Coronary artery (tissue), 2 donors: Measurements from ENCODE around the gene TRIM44.
"Not testable (repeated sequence)": the region's sequence is repeated elsewhere in the genome, so short reads cannot be mapped to it uniquely, and the experiment has no call there.

Source experiments
- DNase-seq: peaks from one replicate; pipeline ENCODE4 v3.0.0-alpha.2; 2017; ENCODE audit warnings: low spot score
- H3K27ac ChIP-seq, 2 donors: fragments of 200-600 bp; sonication (generic); one replicate each; pipeline ENCODE4 v1.5.1; 2016 to 2019
- H3K4me3 ChIP-seq: fragments of 200-600 bp; sonication (generic); 2 replicates; pipeline ENCODE4 v1.5.1; 2016; ENCODE audit warnings: mild to moderate bottlenecking, moderate library complexity
- CTCF ChIP-seq: fragments of 200-600 bp; sonication (generic); IDR thresholded peaks from one replicate; pipeline ENCODE4 v1.5.1; 2019; ENCODE audit warnings: antibody characterized with exemption

The TRIM44 gene

GRCh38 chr11:35765211-35765610, 102.6 kb downstream of the TRIM44 start:
- no peak overlapping the region for H3K27ac ChIP-seq
- no peak for TF ChIP-seq CTCF
- DNase-seq: no peak
- no peak overlapping the region for H3K4me3 ChIP-seq

GRCh38 chr11:35766651-35767050, 104.1 kb downstream of the TRIM44 start:
- Histone ChIP-seq H3K4me3 (no peak overlapping the region), H3K27ac (no peak overlapping the region)
- DNase-seq: no peak
- TF ChIP-seq CTCF: no peak

- H3K4me3 ChIP-seq, DNase-seq: not testable (repeated sequence)
These were observed 107.8 kb downstream of the TRIM44 start for GRCh38 chr11:35770425-35770824.

GRCh38 chr11:35771722-35772121, 109.1 kb downstream of the TRIM44 start:
- no peak for TF ChIP-seq CTCF
- no peak overlapping the region for H3K27ac ChIP-seq
- no peak overlapping the region for H3K4me3 ChIP-seq
- no peak for DNase-seq

More at GRCh38 chr11:35770425-35770824, 107.8 kb downstream of the TRIM44 start:
- H3K27ac ChIP-seq: not testable (repeated sequence)

- H3K4me3 ChIP-seq, DNase-seq: not testable (repeated sequence)
These were observed 114.7 kb downstream of the TRIM44 start for GRCh38 chr11:35777241-35777640.

GRCh38 chr11:35778943-35779342, 116.4 kb downstream of the TRIM44 start:
- not testable (repeated sequence) for H3K27ac ChIP-seq, DNase-seq, H3K4me3 ChIP-seq

More at GRCh38 chr11:35777241-35777640, 114.7 kb downstream of the TRIM44 start:
- H3K27ac ChIP-seq: not testable (repeated sequence)

- no peak overlapping the region for H3K4me3 ChIP-seq
- TF ChIP-seq CTCF: no peak
- no peak for DNase-seq
- H3K27ac ChIP-seq: no peak overlapping the region
These were observed 116.8 kb downstream of the TRIM44 start for GRCh38 chr11:35779409-35779808.

GRCh38 chr11:35780951-35781860, 118.6 kb downstream of the TRIM44 start:
- DNase-seq: no peak
- no peak overlapping the region for H3K27ac ChIP-seq
- no peak for TF ChIP-seq CTCF
- no peak overlapping the region for H3K4me3 ChIP-seq
